ENCODE results near the gene FXYD3.
A peak's percentile ranks its signal among the peaks of the same experiment; 100 is the strongest.
"Not testable (repeated sequence)": the region's sequence is repeated elsewhere in the genome, so short reads cannot be mapped to it uniquely, and the experiment has no call there.

FXYD3 gene

DNA sequence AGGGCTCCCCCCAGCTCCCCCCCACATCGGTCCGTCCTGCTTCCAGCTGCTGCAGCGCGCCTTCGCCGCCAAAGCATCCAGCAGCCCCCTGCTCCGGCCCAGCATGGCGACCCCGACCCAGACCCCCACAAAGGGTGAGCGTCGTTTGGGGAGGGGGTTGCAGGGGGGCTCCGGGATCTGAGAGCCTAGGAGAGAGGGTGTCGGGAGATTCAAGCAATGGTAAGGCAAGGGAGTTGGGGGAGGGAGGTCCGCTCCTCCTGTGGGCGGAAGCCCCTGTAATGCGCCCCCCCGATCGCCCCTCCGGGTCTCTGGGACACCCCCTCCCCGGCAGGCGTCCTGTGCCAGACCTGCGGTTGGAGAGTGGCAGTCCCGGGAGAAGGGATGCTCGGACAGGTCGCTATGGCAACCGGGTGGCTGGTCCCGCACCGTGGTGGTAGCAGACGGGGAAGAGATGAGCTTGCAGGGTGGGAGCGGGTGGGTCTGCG, 27.6 kb downstream of the FXYD3 start, which contains the start of gene FXYD7:
TSS of gene FXYD7 (plus strand) at position 25 of the 485 bp plus-strand sequence. CDS start at position 104, 79 bp downstream.
- DNase-seq: no peak

- DNase-seq: no peak
Observed at GRCh38 chr19:35143818-35144217, 28.2 kb downstream of the FXYD3 start.

DNA sequence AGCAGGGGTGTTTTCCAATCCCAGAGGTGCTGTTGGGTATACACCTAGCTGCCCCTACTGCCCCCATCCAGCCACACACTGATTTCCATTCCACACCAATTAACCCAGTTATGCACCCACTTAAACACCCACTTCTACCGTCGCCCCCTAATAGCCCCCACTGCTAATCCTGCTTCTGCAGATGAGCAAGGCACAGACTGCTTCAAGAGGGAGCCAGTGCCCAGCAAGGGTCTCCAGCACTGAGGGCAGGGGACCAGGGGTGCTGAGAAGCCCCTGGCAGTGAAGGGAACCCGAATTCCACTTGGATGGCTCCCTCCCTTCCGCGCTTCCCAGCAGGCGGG, 28.6 kb downstream of the FXYD3 start:
- DNase-seq: no peak

- no peak for DNase-seq
Observed at GRCh38 chr19:35144600-35145436, 29.2 kb downstream of the FXYD3 start.

DNA sequence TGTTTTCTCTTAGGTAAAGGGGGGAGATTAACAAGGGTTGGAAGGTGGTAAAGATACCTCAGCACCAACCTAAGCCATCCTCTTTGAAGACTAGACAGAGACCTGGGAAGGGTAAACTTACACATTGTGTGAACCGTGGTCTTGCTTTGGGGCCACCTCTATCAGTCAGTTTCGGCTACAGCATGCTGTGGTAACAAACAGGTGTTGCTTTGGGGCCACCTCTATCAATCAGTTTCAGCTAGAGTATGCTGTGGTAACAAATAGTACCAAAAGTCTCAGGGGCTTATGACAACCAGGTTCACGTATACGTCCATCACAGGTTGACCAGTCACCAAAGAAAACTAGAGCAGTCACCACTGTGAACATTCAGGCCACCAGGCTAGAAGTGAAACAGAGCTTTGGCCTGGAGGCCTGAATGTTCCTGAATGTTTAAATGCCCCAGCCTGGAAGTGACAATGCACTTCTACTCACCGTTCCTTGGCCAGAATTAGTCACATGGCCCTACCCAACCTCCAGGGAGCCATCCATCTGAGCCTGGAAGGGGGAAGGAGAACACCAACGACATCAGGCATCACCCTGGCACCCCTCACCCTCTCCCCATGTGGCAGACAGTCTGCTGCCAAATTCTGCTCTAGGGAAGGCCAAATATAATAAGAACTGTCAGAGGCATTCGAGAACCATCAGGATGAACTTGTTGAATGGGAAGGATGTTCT, 31.3 kb downstream of the FXYD3 start:
- no peak for DNase-seq

GRCh38 chr19:35149463-35149862, 33.8 kb downstream of the FXYD3 start:
- no peak for DNase-seq

DNA sequence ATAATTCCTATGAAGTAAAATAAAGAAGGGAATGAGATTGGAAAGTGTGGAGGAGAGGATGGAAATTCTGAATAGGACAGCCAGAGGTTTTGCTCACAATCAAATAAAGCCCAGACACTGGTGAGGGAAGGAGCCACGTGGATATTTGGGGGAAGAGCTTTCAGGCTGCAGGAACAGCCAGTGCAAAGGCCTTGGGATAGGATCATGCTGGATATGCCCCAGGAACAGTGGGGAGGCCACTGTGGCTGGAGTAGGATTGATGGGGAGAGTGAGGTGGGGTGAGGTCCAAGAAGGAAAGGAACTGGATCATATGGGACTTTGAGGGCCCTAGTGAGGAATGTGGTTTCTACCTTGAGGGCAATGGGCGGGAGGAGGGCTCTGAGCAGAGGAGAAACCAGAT, 34.8 kb downstream of the FXYD3 start:
- DNase-seq: no peak

DNA sequence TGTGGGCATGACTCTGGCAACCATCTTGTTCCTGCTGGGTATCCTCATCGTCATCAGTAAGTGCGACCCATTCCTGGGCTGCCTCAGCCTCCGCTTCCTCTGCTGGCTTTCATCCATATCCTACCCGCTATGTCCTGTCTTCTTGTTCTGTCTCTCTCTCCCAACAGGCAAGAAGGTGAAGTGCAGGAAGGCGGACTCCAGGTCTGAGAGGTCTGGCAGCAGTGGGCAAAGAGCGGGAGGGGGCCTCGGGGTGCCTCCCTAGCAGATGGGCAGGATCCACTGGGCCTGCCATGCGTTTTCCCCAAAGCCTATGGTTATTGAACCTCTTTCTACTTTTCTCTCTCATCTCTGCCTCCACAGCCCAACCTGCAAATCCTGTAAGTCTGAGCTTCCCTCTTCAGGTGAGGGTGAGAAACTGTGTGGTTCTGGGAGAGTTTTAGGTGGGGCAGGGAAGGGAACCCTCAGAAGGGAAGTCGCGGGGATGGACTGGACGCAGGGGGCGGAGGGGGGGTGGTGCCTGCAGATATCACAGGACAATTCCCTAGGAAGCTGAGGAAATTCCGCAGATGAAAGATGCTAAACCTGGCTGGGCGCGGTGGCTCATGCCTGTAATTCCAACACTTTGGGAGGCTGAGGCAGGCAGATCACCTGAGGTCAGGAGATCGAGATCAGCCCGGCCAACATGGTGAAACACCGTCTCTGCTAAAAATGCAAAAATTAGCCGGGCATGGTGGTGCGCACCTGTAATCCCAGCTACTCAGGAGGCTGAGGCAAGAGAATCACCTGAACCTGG, 35.8 kb downstream of the FXYD3 start:
- no peak for DNase-seq

- DNase-seq: not testable (repeated sequence)
Observed at GRCh38 chr19:35153129-35153522, 37.5 kb downstream of the FXYD3 start.

- peak; percentile 65 for DNase-seq
Observed at GRCh38 chr19:35153701-35154524, 38.3 kb downstream of the FXYD3 start.

GRCh38 chr19:35154525-35155406, 39.1 kb downstream of the FXYD3 start, which contains the start of gene FXYD5:
TSS of gene FXYD5 (plus strand) at chr19:35154735. CDS start at chr19:35155551, 816 bp downstream.
- DNase-seq: peak; percentile 63

GRCh38 chr19:35155441-35155840, 39.8 kb downstream of the FXYD3 start:
- no peak for DNase-seq

DNA sequence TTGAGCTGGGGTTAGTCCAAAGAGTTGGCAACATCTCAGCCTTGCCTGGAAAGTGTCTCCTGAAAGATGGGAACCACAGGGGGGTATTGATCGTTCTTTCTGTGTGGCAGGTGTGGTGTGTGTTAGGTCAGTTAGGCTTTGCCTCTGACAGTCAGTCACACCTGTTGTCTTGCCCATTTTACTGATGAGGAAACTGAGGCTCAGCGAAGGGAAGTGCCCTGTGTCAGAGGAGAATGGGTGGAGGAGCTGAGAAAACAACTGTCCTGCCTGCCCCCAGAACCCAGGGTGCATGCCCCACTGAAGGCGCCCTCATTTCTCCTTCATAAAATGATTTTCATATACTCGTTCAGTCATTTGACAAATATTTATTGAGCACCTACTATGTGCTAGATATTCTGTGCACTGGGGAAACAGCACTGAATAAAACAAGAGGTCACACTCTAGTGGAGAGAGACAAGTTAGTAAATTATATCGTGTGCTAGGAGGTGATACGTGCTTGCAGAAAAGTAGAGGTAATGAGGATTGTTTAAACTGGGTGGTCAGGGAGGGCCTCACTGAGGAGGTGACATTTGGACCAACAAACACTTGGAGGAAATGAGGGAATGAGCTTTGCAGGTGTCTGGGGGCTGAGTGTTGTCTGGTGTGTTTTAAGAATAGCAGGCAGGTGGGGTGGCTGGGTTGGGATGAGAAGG, 40.5 kb downstream of the FXYD3 start:
- no peak for DNase-seq

DNA sequence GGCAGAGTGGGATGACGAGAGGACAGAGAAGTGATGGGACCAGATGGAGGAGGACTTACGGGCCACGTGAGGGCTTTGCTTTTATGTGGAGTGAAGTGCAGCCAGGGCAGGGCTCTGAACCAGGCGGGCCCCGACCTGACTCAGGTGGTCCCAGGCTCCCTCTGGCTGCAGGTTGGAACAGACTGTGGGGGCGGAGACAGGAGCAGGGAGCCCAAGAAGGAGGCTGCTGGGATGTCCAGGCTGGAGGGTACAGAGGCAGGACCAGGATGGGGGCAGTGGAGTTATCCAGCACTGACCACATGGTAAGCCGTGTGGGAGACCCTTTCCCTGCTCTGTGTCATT, 41.0 kb downstream of the FXYD3 start:
- DNase-seq: no peak

DNA sequence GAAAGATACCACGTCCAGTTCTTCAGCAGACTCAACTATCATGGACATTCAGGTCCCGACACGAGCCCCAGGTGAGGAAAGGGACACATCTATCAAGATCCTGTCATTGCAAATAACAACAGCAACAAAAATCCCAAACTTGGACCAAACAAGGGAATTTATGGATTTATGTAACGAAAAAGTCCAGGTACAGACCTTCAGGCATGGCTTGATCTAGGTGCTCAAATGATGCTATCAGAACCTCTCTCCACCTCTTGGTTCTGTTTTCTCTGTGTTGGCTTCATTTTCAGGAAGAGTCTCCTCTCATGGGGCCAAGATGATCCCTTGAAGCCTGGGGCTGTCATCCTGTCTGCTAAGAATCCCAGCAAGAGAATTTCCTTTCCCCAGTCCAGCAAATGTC, 41.8 kb downstream of the FXYD3 start:
- DNase-seq: no peak

GRCh38 chr19:35159606-35160005, 44.0 kb downstream of the FXYD3 start:
- DNase-seq: no peak

DNA sequence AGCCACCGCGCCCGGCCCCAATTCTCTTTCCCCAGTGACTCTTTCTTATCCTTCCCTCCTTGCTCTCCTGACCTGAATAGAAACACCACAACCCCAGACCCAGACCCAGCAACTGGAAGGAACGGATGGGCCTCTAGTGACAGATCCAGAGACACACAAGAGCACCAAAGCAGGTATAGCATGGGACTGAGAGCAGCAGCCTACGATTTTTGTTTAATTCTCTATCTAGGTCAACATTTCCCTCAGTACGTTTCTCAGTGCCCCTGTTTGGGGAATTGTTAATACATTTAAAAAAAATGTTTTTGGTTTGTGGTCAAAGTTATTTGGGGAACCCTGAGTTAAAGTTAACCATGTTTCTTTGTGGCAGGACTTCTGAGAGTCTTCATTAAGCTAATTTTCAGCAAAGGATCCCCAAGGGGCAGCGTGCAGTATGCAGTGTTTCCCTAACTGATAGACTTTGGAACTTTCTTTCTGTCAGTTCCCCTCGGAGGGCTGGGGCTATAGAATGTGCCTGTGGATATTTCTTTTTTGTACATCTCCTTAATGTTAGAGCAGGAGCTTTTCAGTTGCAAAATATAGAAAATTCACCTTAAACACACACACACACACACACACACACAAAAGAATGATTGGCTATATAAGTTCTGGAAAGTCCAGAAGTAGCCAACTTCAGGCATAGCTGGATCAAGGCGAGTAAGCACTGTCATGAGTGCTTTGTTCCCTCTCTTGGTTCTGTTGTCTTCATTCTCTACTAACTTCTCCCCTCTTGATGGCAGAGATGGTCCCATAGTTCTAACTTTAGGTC, 45.2 kb downstream of the FXYD3 start:
- DNase-seq: no peak

DNA sequence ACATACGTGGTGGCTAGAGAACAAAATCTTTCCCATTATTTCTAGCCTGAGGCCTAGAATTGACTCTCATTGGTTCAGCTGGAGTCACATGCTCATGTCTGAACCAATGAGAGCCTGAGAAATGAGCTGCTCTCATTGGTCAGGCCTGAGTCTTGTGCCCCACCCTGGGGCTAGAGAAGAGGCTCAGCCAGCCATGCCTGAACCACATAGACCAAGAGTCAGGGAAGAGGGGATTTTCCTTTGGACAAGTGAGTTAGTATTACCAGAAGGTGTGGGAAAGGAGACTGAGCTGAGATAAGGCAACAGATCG, 45.8 kb downstream of the FXYD3 start:
- DNase-seq: no peak

- DNase-seq: no peak
Observed at GRCh38 chr19:35162471-35163326, 47.1 kb downstream of the FXYD3 start.
